Tibial artery (tissue), 4 donors: ENCODE results near the gene SNTG2.

Experiments used
- DNase-seq, 2 donors: peaks; one replicate each; pipeline ENCODE4 v3.0.0-alpha.2; 2019
- H3K27ac ChIP-seq, 2 donors: fragments of 200-600 bp; sonication (generic) in 1 of 2; 1 replicate in 1 of 2; 2 replicates in 1 of 2; pipeline ENCODE4 v1.5.1; 2018 to 2019; ENCODE audit warnings: mild to moderate bottlenecking in 1 of 2
- H3K27me3 ChIP-seq, 2 donors: fragments of 200-600 bp; sonication (generic) in 1 of 2; one replicate each; pipeline versions ENCODE4 v1.5.1 to v1.6.0; 2016 to 2019
- H3K36me3 ChIP-seq, 3 donors: fragments of 200-600 bp; sonication (generic) in 2 of 3; one replicate each; pipeline ENCODE4 v1.5.1; 2016 to 2019; ENCODE audit warnings: mild to moderate bottlenecking in 2 of 3
- H3K4me1 ChIP-seq, 4 donors: fragments of 200-600 bp; sonication (generic) in 2 of 4; 1 replicate in 3 of 4; 2 replicates in 1 of 4; pipeline ENCODE4 v1.5.1; 2016 to 2019
- H3K4me3 ChIP-seq, 2 donors: fragments of 200-600 bp; sonication (generic) in 1 of 2; 1 replicate in 1 of 2; 2 replicates in 1 of 2; pipeline ENCODE4 v1.5.1; 2018 to 2019; ENCODE audit warnings: mild to moderate bottlenecking in 2 of 2
- H3K9me3 ChIP-seq, 3 donors: fragments of 200-600 bp; sonication (generic) in 1 of 3; one replicate each; pipeline ENCODE4 v1.5.1; 2016 to 2019
- intact Hi-C: fragments of 100-400 bp; cut with DNase I; formaldehyde crosslinking; loops from one replicate; pipeline ENCODE4 v1.15.0; 2023; ENCODE audit warnings: low total_unique reads
- TF ChIP-seq, protein P1 (sequence below), 2 experiments: fragments of 200-600 bp in 1 of 2; fragments of 450-650 bp in 1 of 2; IDR thresholded peaks; one replicate each; pipeline ENCODE4 v1.5.1; 2017 to 2019; ENCODE audit warnings: antibody characterized with exemption in 2 of 2, mild to moderate bottlenecking in 1 of 2, moderate library complexity in 1 of 2

Gene SNTG2

DNA sequence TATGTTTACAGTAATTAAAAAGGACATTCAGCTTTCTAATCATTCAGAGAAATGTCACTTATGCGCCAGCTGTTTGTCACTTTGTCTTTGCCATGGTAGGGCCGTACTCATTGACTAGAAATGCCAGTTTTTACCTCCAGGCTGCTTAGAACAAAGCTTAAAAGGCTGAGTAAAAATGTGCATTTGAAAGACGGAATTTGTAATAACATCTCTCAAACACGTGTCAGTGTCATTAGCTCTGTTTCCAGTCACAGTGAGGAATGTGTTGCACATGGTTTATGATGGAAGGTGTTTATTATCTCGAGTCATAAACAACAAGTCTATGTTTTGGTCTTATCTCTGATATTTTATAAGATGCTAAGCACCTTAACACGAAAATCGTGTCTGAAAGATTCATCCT is 118.2 kb downstream of the SNTG2 start:
- H3K36me3 ChIP-seq, result no peaks in the 10 kb centered on the region
- DNase-seq, result no peak

DNA sequence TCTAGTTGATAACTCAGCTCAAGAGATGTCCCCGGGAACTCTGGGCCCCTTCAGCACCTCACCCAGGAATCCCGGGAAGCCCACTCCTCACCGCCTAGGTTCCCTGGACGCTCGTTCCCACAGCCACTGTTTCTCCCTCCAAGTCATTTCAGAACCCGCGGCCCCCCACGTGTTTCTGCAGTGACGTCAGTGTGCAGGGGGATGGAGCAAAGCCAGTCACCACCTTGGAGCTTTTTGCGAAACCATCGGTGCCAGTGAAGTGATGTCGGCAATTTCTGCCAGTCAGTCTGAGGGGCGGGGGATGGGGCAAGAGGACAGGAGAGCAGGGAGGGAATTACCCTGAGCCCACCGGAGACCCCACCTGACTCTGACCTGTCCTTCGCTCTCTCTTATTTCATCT is 119.2 kb downstream of the SNTG2 start:
- Histone ChIP-seq H3K27ac (no peak overlapping the region), H3K27me3 (no peaks in the 10 kb centered on the region), H3K4me3 (no peak overlapping the region), H3K36me3 (no peaks in the 10 kb centered on the region), H3K9me3 (peaks cover 0 to 6% (median 0%) of the 10 kb centered on the region in 3 donors), H3K4me1 (no peaks in the 10 kb centered on the region)
- TF ChIP-seq, protein P1, sequence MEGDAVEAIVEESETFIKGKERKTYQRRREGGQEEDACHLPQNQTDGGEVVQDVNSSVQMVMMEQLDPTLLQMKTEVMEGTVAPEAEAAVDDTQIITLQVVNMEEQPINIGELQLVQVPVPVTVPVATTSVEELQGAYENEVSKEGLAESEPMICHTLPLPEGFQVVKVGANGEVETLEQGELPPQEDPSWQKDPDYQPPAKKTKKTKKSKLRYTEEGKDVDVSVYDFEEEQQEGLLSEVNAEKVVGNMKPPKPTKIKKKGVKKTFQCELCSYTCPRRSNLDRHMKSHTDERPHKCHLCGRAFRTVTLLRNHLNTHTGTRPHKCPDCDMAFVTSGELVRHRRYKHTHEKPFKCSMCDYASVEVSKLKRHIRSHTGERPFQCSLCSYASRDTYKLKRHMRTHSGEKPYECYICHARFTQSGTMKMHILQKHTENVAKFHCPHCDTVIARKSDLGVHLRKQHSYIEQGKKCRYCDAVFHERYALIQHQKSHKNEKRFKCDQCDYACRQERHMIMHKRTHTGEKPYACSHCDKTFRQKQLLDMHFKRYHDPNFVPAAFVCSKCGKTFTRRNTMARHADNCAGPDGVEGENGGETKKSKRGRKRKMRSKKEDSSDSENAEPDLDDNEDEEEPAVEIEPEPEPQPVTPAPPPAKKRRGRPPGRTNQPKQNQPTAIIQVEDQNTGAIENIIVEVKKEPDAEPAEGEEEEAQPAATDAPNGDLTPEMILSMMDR (IDR thresholded peaks at IDR 0.05), result no peak
- intact Hi-C loops, result no loop called here
- DNase-seq, result no peak

More for the DNA sequence above, 118.2 kb downstream of the SNTG2 start:
- H3K9me3 ChIP-seq, result peaks cover 0 to 6% (median 0%) of the 10 kb centered on the region in 3 donors
- intact Hi-C loops, result no loop called here
- no peaks in the 10 kb centered on the region for H3K27me3 ChIP-seq
- H3K4me1 ChIP-seq, result no peaks in the 10 kb centered on the region
- H3K4me3 ChIP-seq, result no peak overlapping the region
- H3K27ac ChIP-seq, result no peak overlapping the region
- TF ChIP-seq, protein P1 (IDR thresholded peaks at IDR 0.05), result no peak

DNA sequence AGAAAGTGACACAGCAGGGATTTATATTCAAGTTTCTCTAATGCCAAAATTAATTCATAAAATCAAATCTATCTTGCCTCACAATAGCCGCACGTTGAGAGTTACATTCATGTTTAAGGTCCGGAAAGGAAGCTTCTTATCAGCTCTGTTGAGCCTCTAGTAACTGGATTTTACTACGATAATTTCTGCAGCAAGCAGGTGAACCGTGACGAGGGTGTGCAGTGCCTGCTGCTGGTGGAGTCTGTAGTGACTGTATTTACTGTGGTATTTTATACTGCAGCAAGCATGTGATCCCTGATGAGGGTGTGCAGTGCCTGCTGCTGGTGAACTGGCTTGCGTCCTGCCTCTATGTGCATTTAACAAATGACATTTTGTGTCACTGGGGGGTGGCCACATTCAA is 120.0 kb downstream of the SNTG2 start:
- Histone ChIP-seq H3K4me3 (no peak overlapping the region), H3K27ac (no peak overlapping the region), H3K36me3 (no peaks in the 10 kb centered on the region), H3K9me3 (peaks cover 0 to 6% (median 0%) of the 10 kb centered on the region in 3 donors), H3K4me1 (no peaks in the 10 kb centered on the region), H3K27me3 (no peaks in the 10 kb centered on the region)
- no peak for DNase-seq
- TF ChIP-seq, protein P1 (IDR thresholded peaks at IDR 0.05), result no peak
- intact Hi-C loops, result no loop called here

DNA sequence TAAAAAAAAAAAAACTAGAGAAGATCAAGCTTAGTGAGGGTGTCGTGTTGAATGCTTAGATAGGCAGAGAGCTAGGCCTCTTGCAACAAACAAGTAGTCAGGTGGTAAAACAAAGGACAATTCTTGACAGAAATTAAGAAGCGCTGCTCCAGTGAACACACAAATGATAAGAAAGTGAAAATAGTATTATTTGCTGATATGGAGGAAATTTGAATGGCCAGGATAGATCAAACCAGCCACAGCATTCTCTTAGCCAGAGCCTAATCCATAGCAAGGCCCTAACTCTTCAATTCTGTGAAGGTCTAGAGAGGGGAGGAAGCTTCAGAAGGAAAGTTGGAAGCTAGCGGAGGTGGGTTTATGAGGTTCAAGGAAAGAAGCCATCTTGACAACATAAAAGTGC is 121.0 kb downstream of the SNTG2 start:
- intact Hi-C loops, result no loop called here
- Histone ChIP-seq H3K36me3 (no peaks in the 10 kb centered on the region), H3K4me3 (no peak overlapping the region), H3K27ac (no peak overlapping the region), H3K9me3 (peaks cover 0 to 6% (median 0%) of the 10 kb centered on the region in 3 donors), H3K27me3 (no peaks in the 10 kb centered on the region), H3K4me1 (no peaks in the 10 kb centered on the region)
- no peak for DNase-seq
- TF ChIP-seq, protein P1 (IDR thresholded peaks at IDR 0.05), result no peak

DNA sequence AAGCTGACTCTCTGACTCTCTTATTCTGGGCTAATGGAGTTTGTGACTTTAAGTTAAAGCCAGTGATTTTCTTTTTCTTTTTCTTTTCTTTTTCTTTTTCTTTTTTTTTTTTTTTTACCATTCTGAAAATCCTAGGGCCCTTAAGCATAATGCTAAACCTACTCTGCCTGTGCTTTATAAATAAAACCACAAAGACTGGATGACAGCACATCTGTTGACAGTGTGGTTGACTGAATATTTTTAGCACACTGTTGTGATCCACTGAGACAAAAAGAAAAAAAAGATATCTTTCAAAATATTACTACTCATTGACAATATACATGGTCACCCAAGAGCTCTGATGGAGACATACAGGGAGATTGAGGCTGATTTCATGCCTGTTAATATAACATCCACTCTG is 121.6 kb downstream of the SNTG2 start:
- Histone ChIP-seq H3K27ac (no peak overlapping the region), H3K27me3 (no peaks in the 10 kb centered on the region), H3K9me3 (peaks cover 0 to 6% (median 0%) of the 10 kb centered on the region in 3 donors), H3K4me1 (no peaks in the 10 kb centered on the region), H3K4me3 (no peak overlapping the region), H3K36me3 (no peaks in the 10 kb centered on the region)
- DNase-seq, result no peak
- intact Hi-C loops, result no loop called here
- TF ChIP-seq, protein P1 (IDR thresholded peaks at IDR 0.05), result no peak

DNA sequence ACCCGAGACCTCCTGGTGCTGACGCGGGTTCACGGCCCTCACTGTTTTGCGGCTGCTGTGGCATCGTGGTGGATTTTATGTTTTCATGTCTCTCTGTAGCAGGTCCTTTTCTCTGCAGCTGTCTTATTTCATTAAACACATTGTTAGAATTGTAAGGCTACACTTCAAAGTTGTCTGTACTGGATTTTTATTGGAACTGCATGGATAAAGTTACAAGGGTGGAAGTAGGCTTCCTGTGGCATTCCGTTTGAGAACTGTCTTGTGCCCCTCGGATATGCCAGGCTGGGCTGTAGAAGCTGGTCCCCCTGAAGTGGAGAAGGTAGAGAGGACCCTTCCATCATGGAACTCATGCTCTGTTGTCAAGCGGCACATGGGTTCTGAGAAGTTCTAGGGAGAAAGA is 127.3 kb downstream of the SNTG2 start:
- peaks cover 0 to 14% of the 10 kb centered on the region in 2 donors for H3K27me3 ChIP-seq
- no peaks in the 10 kb centered on the region for H3K9me3 ChIP-seq
- no peak overlapping the region for H3K4me3 ChIP-seq
- no peak for DNase-seq
- no peak overlapping the region for H3K27ac ChIP-seq
- H3K36me3 ChIP-seq, result no peaks in the 10 kb centered on the region
- intact Hi-C loops, result no loop called here
- H3K4me1 ChIP-seq, result no peaks in the 10 kb centered on the region
- TF ChIP-seq, protein P1 (IDR thresholded peaks at IDR 0.05), result no peak
